ENCODE data around the gene ARID4B.

DNA sequence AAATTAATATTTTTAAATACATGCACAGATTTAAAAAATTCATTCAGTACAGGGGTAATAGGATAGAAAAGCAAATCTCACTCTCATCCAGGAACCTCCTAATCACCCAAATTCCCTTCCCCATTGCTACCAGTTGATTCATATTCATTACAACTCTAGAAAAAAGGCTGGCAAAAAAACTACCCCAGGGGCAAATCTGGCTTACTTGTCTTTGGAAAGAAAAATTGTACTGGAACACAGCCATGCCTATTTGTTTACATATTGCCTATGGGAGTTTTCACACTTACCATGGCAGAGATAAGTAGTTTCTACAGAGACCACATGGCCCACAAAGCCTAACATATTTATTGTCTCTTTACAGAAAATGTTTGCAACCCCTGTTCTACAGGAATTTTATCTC, 158.0 kb downstream of the ARID4B start:
- TF ChIP-seq CTCF (IDR thresholded peaks at IDR 0.05) (no peak), POLR2A (IDR thresholded peaks at IDR 0.05) (no peak)

All from Peyer's patch (tissue), 4 donors.